Tibial nerve (tissue), 4 donors: ENCODE results near the gene CTPS2. TPM values are rescaled to one million over a fixed set of nuclear protein-coding genes. Genes with fewer than 3 reads are reported as not detected.

Experiments used
- DNase-seq, 2 donors: peaks; one replicate each; pipeline ENCODE4 v3.0.0-alpha.2; 2019; ENCODE audit warnings: low spot score in 2 of 2
- H3K27ac ChIP-seq, 4 donors: fragments of 200-600 bp; sonication (generic) in 3 of 4; one replicate each; pipeline ENCODE4 v1.5.1; 2017 to 2019; ENCODE audit warnings: mild to moderate bottlenecking in 1 of 4
- H3K27me3 ChIP-seq, 2 donors: fragments of 200-600 bp; sonication (generic) in 1 of 2; one replicate each; pipeline versions ENCODE4 v1.5.1 to v1.6.0; 2017 to 2019
- H3K36me3 ChIP-seq, 3 donors: fragments of 200-600 bp; sonication (generic); one replicate each; pipeline ENCODE4 v1.5.1; 2018 to 2019
- H3K4me1 ChIP-seq, 4 donors: fragments of 200-600 bp; sonication (generic) in 3 of 4; one replicate each; pipeline ENCODE4 v1.5.1; 2017 to 2019
- H3K4me3 ChIP-seq, 4 donors: fragments of 200-600 bp; sonication (generic) in 3 of 4; one replicate each; pipeline ENCODE4 v1.5.1; 2017 to 2019; ENCODE audit warnings: mild to moderate bottlenecking in 1 of 4, moderate library complexity in 1 of 4
- H3K9me3 ChIP-seq, 4 donors: fragments of 200-600 bp; sonication (generic) in 3 of 4; one replicate each; pipeline ENCODE4 v1.5.1; 2017 to 2019
- CTCF ChIP-seq, 5 experiments: fragments of 200-600 bp in 3 of 5; fragments of 450-650 bp in 2 of 5; sonication (generic) in 3 of 5; IDR thresholded peaks; one replicate each; pipeline ENCODE4 v1.5.1; 2016 to 2019; ENCODE audit warnings: antibody characterized with exemption in 5 of 5, mild to moderate bottlenecking in 3 of 5, moderate library complexity in 2 of 5
- EP300 ChIP-seq, 2 donors: sonication (generic); formaldehyde crosslinking; IDR thresholded peaks; one replicate each; pipeline ENCODE4 v1.6.1; 2017; ENCODE audit warnings: antibody characterized with exemption in 2 of 2, mild to moderate bottlenecking in 1 of 2
- POLR2A ChIP-seq, 2 donors: fragments of 450-650 bp; IDR thresholded peaks; one replicate each; pipeline ENCODE4 v1.6.1; 2017; ENCODE audit warnings: antibody characterized with exemption in 2 of 2, mild to moderate bottlenecking in 2 of 2, moderate library complexity in 2 of 2
- WGBS, 2 donors: methylation state at CpG; one replicate each; pipeline ENCODE4 v1.1.5; 2018; 5-methylcytosine and 5-hydroxymethylcytosine counted together
- small RNA-seq: library from RNA; depleted of rRNA; stranded (forward); fragments of <200 nt; gene quantifications from one replicate; pipeline ENCODE3, GENCODE V24; 2016
- total RNA-seq, 4 donors: library from RNA; depleted of rRNA; stranded (reverse); fragments of >200 nt; gene quantifications; one replicate each; pipeline ENCODE4 v1.1.0, GENCODE V29; 2016

CTPS2 gene
- total RNA-seq, 4 donors from 2014 or later, result 15.9 to 27.5 (median 18.7) TPM

GRCh38 chrX:16559206-16559619, 153.3 kb downstream of the CTPS2 start:
- 47 to 75% methylated on average over 1 of the region's 1 CpG for WGBS, 2 donors
- DNase-seq, result no peak
- Histone ChIP-seq H3K36me3 (no peaks in the 10 kb centered on the region), H3K27me3 (no peaks in the 10 kb centered on the region), H3K9me3 (no peaks in the 10 kb centered on the region), H3K4me1 (no peaks in the 10 kb centered on the region), H3K4me3 (no peak overlapping the region), H3K27ac (no peak overlapping the region)
- TF ChIP-seq EP300 (IDR thresholded peaks at IDR 0.05) (no peak), POLR2A (IDR thresholded peaks at IDR 0.05) (no peak), CTCF (IDR thresholded peaks at IDR 0.05) (no peak)

DNA sequence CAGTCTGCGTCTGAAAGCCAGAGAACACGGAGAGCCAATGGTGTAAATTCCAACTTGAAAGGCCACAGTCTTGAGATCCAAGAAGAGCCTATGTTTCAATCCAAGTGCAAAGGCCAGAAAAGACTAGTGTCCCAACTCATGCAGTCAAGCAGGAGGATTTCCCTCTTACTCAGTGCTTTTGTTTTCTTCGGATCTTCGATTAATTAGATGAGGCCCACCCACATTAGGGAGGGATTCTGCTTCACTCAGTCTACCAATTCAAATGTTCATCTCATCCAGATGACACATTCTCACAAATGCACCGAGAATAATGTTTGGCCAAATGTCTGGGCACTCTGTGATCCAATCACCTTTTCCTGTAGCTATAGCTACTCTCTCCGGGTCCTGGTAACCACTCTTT, 154.0 kb downstream of the CTPS2 start:
- Histone ChIP-seq H3K27me3 (no peaks in the 10 kb centered on the region), H3K36me3 (no peaks in the 10 kb centered on the region), H3K27ac (no peak overlapping the region), H3K4me1 (no peaks in the 10 kb centered on the region), H3K9me3 (no peaks in the 10 kb centered on the region), H3K4me3 (no peak overlapping the region)
- DNase-seq, result no peak
- 82 to 95% methylated on average over 6 of the region's 6 CpGs for WGBS, 2 donors
- TF ChIP-seq CTCF (IDR thresholded peaks at IDR 0.05), result no peak
- TF ChIP-seq POLR2A (IDR thresholded peaks at IDR 0.05), result no peak
- TF ChIP-seq EP300 (IDR thresholded peaks at IDR 0.05), result no peak

DNA sequence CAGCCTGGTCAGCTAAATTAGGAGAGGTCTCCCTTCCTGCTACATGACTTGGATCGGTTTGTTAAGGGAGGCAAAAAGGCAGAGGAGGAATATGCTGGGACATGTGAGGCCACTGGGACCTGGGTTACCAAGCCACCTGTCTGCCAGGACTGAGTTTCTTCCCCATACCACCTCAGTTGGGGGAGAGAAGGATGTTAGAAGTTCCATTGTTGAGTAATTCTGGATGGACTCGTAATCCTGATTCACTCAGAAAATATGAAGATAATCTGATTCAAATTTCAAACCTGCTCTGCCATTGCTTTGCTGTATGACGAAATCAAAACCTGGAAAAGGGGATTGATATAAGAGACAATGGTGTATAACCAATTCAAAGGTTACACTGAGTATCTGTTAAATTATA, 159.9 kb downstream of the CTPS2 start:
- Histone ChIP-seq H3K27ac (no peak overlapping the region), H3K9me3 (no peaks in the 10 kb centered on the region), H3K4me3 (no peak overlapping the region), H3K36me3 (no peaks in the 10 kb centered on the region), H3K27me3 (no peaks in the 10 kb centered on the region), H3K4me1 (no peaks in the 10 kb centered on the region)
- 93 to 97% methylated on average over 3 of the region's 3 CpGs for whole genome bisulfite sequencing, 2 donors
- no peak for DNase-seq
- TF ChIP-seq CTCF (IDR thresholded peaks at IDR 0.05), result no peak
- TF ChIP-seq EP300 (IDR thresholded peaks at IDR 0.05), result no peak
- TF ChIP-seq POLR2A (IDR thresholded peaks at IDR 0.05), result no peak

DNA sequence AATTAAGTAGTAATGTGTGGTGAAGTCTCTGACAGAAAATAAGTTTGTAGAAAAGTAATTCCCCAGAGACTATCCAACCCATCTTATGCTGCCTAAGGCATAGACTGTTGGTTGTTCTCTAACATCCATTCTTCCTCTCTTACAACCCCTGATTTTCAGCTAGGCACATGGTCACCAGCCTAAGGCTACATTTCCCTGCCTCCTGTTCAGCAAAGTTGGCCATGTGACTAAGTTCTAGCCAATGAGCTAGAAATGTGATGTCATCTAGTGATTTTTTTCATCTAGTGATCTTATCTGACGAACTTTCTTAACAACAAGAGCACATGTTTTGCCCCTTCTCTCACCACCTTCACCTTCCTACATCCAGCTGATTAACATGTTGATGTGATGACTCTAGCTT, 164.8 kb downstream of the CTPS2 start:
- TF ChIP-seq EP300 (IDR thresholded peaks at IDR 0.05) (no peak), CTCF (IDR thresholded peaks at IDR 0.05) (no peak)
- Histone ChIP-seq H3K4me3 (no peak overlapping the region), H3K27me3 (no peaks in the 10 kb centered on the region), H3K4me1 (no peaks in the 10 kb centered on the region), H3K36me3 (no peaks in the 10 kb centered on the region), H3K9me3 (no peaks in the 10 kb centered on the region), H3K27ac (no peak overlapping the region)
- 82 to 86% methylated on average over 1 of the region's 1 CpG for WGBS, 2 donors
- no peak for DNase-seq

- Histone ChIP-seq H3K27me3 (no peaks in the 10 kb centered on the region), H3K4me3 (no peak overlapping the region), H3K9me3 (no peaks in the 10 kb centered on the region), H3K27ac (no peak overlapping the region), H3K36me3 (no peaks in the 10 kb centered on the region), H3K4me1 (no peaks in the 10 kb centered on the region)
- TF ChIP-seq CTCF (IDR thresholded peaks at IDR 0.05), result no peak
- TF ChIP-seq EP300 (IDR thresholded peaks at IDR 0.05), result no peak
- TF ChIP-seq POLR2A (IDR thresholded peaks at IDR 0.05), result no peak
- no peak for DNase-seq
- 46 to 78% methylated on average over 3 of the region's 3 CpGs for WGBS, 2 donors
Observed at GRCh38 chrX:16544969-16545368, 167.5 kb downstream of the CTPS2 start.

Small RNA genes lying within 50 kb of the gene (small RNA-seq; reads per million reads assigned to genes)
- gene MIR548AM, result not detected

Other genes with a start within 250 kb of the CTPS2 start
- not detected for gene S100G, start 62.5 kb downstream of the CTPS2 start, total RNA-seq
- 10 to 100 TPM; 10.6 to 22.6 (median 16.9) TPM for gene SYAP1, start 6.9 kb upstream of the CTPS2 start, total RNA-seq
- gene TXLNG, start 73.8 kb upstream of the CTPS2 start, total RNA-seq, result 10 to 100 TPM; 16.3 to 22.2 (median 20.0) TPM
- gene RBBP7, start 157.7 kb upstream of the CTPS2 start, total RNA-seq, result 10 to 100 TPM; 69.7 to 85.5 (median 79.2) TPM
- 10 to 100 TPM in 2 of 4 donors, 1 to 10 TPM in 2; 7.5 to 26.0 (median 9.7) TPM for gene REPS2, start 234.0 kb upstream of the CTPS2 start, total RNA-seq